Adipose tissue (tissue), 3 donors: Measurements from ENCODE around the gene PLK5. TPM values are rescaled to one million over a fixed set of nuclear protein-coding genes. Genes with fewer than 3 reads are reported as not detected.
A peak's percentile ranks its signal among the peaks of the same experiment; 100 is the strongest.
"Not testable (repeated sequence)": the region's sequence is repeated elsewhere in the genome, so short reads cannot be mapped to it uniquely, and the experiment has no call there.

Source experiments
- H3K27ac ChIP-seq: one replicate; pipeline ENCODE4 v1.5.1; 2013; ENCODE audit warnings: low read depth, low read length
- WGBS, 3 donors: extraction: QIAGEN DNeasy Blood & Tissue Kit; methylation state at CpG; one replicate each; pipeline ENCODE4 v1.1.7; 2013; 5-methylcytosine and 5-hydroxymethylcytosine counted together
- polyA plus RNA-seq, 3 donors: library from polyadenylated mRNA; stranded (reverse); fragments of 200-250 nt; gene quantifications; one replicate each; pipeline ENCODE4 v1.2.3, GENCODE V29; 2013
- donor health status: healthy with polysubstance abuse.
- donor health status: Bipolar disorder and iron deficiency.
- donor health status: healthy.

The PLK5 gene
- polyA plus RNA-seq, 3 donors = 0.07 TPM; not detected in 2

DNA sequence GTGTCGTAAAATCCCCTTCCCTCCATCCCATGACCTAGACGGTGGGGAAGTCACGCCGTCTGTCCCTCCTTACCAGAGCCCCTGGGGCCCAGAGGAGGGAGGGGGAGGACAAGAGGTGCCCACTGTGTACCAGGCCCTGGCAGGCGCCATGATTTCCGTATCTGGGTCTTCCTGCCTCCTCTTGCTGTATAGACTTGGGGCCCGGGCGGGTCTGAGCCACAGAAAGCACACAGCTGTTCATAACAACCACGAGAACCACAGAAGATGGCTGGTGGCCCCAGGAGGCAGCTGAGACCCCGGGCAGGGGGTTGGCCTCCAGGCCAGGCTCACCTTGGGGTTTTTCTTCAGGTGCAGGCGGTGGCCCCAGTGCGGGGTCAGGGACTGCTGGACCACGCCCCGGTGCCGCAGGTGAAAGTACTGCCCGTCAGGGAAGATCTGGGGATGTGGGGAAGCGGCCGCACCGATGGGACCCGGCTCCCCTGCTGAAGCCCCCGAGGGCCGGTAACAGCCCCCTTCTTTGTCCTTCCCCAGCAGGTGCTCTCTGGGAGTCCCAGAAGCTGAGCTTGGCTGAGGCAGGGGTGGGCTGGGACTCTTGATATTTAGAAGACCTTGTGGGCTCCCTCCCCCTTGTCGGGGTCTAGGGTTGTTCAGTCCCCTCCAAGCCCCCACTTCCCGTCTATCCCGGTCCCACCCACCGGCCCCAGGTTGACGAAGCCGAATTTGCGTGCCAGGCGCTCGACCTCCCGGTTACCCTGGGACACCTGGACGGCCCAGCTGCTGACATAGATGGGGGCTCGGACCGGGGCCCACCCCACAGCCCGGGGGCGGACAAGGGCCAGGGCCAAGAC lies 34.2 kb upstream of the PLK5 start:
- peak overlapping the region; percentile 56 for H3K27ac ChIP-seq
- 21 to 26% (median 23%) methylated on average over 37 of the region's 37 CpGs for WGBS, 3 donors

GRCh38 chr19:1490311-1491113 lies 33.4 kb upstream of the PLK5 start, which contains the start of gene PCSK4:
Gene PCSK4, minus strand, starts transcription at chr19:1490350. Its CDS starts 4 bp downstream, at chr19:1490346.
- WGBS, 3 donors = 0 to 1% (median 1%) methylated on average over 62 to 74 of the region's 74 CpGs

DNA sequence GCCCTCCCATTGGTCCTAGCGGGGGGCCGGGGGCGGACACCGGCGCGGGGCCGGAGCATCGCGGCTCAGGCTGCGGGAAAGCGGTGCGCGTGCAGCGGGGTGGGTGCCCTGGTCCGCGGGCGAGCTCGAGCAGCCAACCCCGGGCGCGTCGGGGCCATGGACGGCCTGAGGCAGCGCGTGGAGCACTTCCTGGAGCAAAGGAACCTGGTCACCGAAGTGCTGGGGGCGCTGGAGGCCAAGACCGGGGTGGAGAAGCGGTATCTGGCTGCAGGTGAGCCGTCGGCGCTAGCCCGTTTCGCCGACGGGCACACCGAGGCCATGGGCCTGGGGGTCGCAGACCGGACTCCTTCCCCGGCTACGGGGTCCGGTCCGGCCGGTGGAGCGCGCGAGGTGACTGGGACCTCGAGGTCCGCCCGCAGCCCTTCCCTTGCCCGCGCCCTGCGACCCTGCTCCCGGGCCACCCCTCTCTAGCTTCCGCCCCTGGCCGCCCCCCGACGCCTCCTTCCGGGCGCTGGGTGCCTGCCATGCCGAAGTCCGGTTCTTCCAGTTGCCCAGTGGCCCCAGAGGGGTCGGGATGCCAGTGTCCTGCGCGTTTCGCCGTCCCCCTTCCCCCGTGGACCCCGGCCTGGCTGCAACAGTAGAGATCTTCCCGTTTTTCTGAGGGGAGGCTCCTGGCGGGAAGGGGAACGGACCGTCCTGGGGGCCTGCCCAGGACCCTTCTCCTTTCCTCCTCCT lies 32.6 kb upstream of the PLK5 start, which contains the start of gene REEP6:
REEP6 (plus strand) TSS at position 68 of the 735 bp plus-strand sequence; CDS start at position 157, 89 bp downstream.
- WGBS, 3 donors = 2 to 5% (median 3%) methylated on average over 64 to 73 of the region's 73 CpGs
- no peak within 1 kb of the TSS for H3K27ac ChIP-seq

More at GRCh38 chr19:1490311-1491113, 33.4 kb upstream of the PLK5 start, which contains the start of gene PCSK4:
- peak within 1 kb of the TSS; percentile 56 for H3K27ac ChIP-seq

DNA sequence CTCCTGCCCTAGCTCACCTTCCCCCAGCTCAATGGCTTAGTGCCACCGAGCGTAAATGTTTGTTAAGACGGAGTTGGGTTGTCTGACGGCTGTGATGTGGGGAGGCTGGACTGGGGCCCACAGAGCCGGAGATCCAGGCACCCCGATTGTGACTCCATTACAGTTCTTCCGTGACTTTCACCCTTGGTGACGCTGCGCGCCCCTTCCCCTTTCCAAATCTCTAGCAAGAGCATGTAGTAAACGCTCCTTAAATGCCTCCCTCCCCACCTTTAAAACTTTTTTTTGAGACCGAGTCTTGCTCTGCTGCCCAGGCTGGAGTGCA lies 32.1 kb upstream of the PLK5 start:
- WGBS, 3 donors = 34 to 58% (median 56%) methylated on average over 12 of the region's 12 CpGs
- H3K27ac ChIP-seq = no peak overlapping the region

- 44 to 77% (median 66%) methylated on average over 10 of the region's 10 CpGs for WGBS, 3 donors
- H3K27ac ChIP-seq = no peak overlapping the region
These were observed 31.3 kb upstream of the PLK5 start for GRCh38 chr19:1492474-1493006.

- no peak overlapping the region for H3K27ac ChIP-seq
- 63 to 73% (median 63%) methylated on average over 14 to 15 of the region's 15 CpGs for WGBS, 3 donors
These were observed 29.6 kb upstream of the PLK5 start for GRCh38 chr19:1494115-1494815.

- WGBS, 3 donors = 84 to 89% (median 87%) methylated on average over 37 of the region's 37 CpGs
- no peak overlapping the region for H3K27ac ChIP-seq
These were observed 28.7 kb upstream of the PLK5 start for GRCh38 chr19:1495051-1495798.

- 71 to 78% (median 73%) methylated on average over 40 of the region's 40 CpGs for WGBS, 3 donors
- H3K27ac ChIP-seq = no peak overlapping the region
These were observed 27.8 kb upstream of the PLK5 start for GRCh38 chr19:1495799-1496713.

DNA sequence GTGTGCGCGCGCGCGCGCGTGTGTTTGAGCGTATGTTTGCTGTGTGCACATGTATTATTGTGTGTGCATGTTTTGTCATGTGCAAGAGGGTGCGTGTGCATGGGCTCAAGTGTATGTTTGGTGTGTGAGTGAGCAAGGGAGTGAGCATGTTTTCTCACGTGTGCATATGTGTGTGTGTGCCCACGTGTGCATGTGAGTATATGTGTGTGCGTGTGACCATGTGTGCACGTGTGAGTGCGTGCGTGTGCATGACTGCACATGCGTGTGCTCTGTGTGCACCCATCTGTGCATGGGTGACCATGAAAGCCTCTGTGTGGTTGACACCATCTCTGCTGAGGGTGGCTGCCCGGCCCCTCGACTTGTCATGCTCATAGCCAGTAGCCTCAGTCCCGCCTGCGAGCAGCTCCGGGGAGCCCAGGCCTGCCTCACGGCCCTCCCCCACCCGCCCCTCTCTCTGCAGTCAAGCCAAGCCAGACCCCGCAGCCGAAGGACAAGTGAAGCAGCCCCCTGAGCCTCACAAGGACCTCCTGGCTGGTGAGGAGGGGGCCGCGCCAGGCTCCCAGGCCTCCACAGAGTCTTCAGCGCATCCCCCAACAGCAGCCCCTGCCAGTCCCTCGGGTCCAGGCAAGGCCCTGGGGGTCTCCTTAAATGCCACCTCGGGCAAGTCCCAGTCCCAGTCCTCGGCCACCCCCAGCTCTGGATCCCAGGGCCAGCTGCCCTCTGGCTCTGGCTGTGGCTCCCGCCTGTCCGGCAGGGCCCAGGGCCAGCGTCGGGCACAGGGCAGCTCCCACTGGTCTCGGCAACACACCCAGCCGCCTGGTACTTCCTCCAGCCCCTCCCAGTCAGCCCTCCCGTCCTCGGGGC lies 26.9 kb upstream of the PLK5 start:
- H3K27ac ChIP-seq = no peak overlapping the region
- 71 to 76% (median 74%) methylated on average over 30 to 39 of the region's 39 CpGs for WGBS, 3 donors

- H3K27ac ChIP-seq = no peak overlapping the region
- 81 to 87% (median 85%) methylated on average over 25 of the region's 25 CpGs for WGBS, 3 donors
These were observed 26.2 kb upstream of the PLK5 start for GRCh38 chr19:1497578-1498235.

- H3K27ac ChIP-seq = not testable (repeated sequence)
- WGBS, 3 donors = 80 to 89% (median 80%) methylated on average over 1 to 25 of the region's 34 CpGs
These were observed 24.6 kb upstream of the PLK5 start for GRCh38 chr19:1499231-1499630.

GRCh38 chr19:1501200-1501595 lies 22.7 kb upstream of the PLK5 start:
- 13 to 73% (median 68%) methylated on average over 9 of the region's 9 CpGs for WGBS, 3 donors

GRCh38 chr19:1502433-1503088 lies 21.3 kb upstream of the PLK5 start:
- 65 to 68% (median 68%) methylated on average over 14 of the region's 14 CpGs for WGBS, 3 donors
- no peak overlapping the region for H3K27ac ChIP-seq

More at GRCh38 chr19:1501200-1501595, 22.7 kb upstream of the PLK5 start:
- no peak overlapping the region for H3K27ac ChIP-seq
